GM10266 (cell line): ENCODE results near the gene CUBN.

Source experiments
- DNase-seq: peaks from one replicate; pipeline ENCODE4 v3.0.0; 2012; ENCODE audit errors: extremely low spot score
- TF ChIP-seq, protein P1 (sequence below): IDR thresholded peaks from 2 replicates; pipeline ENCODE4 v1.5.1; 2012; ENCODE audit warnings: mild to moderate bottlenecking, low read depth; ENCODE audit not compliant: control insufficient read depth, insufficient read depth; ENCODE audit errors: missing control alignments

The CUBN gene

DNA sequence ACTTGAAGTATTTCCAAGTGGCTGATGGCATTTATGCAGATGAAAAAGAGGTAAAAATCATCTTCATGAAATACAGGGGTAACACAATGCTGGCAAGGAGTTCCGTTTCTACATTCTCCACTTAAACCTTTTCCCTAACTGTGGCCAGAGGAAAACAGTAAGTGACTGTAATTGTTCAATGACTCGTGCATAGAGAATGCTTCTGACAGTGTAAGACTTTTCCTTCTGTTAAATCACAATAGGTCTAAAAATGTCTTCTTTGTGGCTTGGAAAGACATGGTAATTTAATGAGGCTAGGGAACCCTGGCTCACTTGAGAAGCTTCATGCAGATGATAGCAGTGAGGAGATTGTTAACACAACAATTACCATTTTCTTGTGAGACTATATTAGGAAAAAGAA lies 262.1 kb downstream of the CUBN start:
- TF ChIP-seq, protein P1, sequence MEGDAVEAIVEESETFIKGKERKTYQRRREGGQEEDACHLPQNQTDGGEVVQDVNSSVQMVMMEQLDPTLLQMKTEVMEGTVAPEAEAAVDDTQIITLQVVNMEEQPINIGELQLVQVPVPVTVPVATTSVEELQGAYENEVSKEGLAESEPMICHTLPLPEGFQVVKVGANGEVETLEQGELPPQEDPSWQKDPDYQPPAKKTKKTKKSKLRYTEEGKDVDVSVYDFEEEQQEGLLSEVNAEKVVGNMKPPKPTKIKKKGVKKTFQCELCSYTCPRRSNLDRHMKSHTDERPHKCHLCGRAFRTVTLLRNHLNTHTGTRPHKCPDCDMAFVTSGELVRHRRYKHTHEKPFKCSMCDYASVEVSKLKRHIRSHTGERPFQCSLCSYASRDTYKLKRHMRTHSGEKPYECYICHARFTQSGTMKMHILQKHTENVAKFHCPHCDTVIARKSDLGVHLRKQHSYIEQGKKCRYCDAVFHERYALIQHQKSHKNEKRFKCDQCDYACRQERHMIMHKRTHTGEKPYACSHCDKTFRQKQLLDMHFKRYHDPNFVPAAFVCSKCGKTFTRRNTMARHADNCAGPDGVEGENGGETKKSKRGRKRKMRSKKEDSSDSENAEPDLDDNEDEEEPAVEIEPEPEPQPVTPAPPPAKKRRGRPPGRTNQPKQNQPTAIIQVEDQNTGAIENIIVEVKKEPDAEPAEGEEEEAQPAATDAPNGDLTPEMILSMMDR, result no peak

DNA sequence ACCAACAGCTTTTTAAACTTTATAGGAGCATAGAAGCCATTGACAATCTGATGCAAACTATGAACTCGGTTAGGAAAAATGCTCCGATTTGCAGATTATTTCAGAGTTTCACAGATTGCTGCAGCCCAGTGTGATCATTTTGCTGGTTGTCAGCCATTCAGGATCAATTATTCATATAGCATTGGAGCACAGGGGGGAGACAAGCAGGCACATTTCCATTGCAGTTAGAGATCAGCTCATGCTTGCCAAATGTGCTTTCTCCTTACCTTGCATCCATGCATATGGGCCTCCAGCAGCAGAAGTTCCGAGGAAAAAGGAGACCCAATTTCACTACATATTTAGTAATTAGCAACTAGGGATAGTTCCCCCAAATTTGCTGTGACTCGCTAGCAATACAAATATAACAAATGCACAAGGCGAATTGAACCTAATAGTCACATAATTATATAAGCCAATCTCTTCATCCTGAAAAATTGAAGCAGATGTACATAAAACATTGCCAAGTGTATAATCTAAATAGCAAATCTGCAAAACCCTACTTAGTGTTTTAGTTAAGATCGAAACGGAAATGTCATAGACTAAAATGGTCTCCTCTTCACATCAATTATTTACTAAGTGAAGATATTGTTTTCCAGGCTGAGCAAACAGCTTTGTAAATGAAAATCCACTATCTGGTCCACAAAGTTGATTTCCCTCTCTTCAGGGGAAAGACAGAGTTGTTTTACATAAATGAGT lies 262.9 kb downstream of the CUBN start:
- TF ChIP-seq, protein P1, result no peak
- DNase-seq, result no peak

More for the DNA sequence above, 262.1 kb downstream of the CUBN start:
- DNase-seq, result no peak

DNA sequence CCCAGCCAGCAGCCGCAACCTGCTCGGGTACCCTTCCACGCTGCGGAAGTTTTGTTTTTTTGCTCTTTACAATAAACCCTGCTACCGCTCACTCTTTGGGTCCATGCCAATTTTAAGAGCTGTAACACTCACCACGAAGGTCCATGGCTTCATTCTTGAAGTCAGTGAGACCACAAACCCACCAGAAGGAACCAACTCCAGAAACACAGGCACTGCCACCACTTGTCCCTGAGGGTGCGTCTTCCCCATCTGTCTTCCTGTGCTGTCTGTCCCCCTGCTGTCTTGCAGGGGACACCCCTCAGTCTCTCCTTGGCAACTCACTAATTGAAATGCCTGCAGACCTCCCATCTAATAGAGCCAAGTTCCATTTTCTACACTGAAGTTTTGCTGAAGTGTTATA lies 263.8 kb downstream of the CUBN start:
- TF ChIP-seq, protein P1, result no peak
- DNase-seq, result no peak

DNA sequence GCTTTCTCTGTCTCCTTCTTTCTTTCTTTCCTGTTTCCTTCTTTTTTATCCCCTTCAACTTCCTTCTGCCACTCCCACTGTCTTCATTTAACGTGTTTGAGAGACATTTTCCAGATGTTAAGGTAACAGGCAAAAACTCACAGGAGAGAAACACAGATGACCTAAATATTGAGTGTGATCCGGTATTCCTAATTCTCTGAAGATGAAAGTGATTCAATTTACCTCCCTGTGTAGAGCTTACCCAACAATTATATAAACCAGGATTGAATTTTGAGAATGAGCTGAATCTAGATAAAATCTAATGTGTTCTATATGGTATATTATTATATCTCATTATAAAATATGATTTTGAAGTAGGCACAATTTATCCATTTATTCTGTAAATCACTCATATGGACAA lies 265.8 kb downstream of the CUBN start:
- TF ChIP-seq, protein P1, result no peak
- DNase-seq, result no peak

DNA sequence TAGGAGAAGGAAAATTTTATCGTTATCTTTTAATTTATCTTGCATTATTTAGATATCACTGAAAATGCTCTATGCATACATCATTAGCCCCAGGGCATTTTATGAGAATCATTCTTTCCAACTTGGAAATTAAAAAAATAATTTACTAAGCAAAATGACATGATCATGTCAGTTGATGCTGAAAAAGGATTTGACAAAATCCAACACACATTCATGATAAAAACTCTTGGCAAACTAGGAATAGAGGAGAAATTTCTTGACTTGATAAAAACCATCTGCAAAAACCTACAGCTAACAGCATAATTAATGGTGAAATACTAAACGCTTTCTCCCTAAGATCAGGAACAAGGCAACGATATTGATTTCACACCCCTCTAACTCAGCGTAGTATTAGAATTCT lies 272.2 kb downstream of the CUBN start:
- TF ChIP-seq, protein P1, result no peak
- no peak for DNase-seq

DNA sequence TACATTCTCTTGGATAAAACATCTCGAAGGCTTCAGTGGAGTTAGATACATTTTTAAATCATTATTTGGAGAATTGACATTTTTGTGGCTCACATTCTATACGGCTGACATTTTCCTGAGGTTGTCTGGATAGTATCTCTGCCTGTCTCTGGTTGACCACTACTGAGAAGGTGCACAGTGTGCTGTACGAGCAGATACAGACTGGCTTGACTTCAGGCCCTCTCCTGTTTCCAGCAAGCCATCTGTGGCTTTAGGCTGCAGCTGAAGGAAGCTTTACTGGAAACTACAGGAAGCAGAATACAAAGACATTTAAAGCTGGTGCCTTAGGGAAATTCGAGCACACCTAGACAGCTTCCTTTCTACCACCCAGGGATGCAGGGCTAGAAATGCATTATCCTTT lies 273.0 kb downstream of the CUBN start:
- TF ChIP-seq, protein P1, result no peak
- no peak for DNase-seq

DNA sequence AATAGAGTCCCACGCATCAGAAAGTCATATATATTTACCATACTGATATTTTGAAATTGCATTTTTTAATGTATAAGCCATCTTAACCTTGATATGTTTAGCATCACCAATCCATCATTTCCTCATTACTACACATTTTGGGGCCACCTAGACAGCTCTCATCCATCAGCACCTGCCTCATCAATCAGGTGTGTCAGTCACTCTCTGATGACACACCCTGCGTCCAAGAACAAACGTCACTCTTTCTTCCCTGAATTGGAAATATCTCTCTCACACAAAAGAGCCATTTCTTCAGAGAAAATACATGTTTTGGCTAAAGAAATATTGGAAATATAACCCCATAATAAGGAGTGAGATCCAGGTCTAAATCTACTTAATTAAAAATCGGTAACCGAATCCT lies 273.5 kb downstream of the CUBN start:
- no peak for DNase-seq
- TF ChIP-seq, protein P1, result no peak
